Psoas muscle (tissue), 8 donors: ENCODE results near the gene NPEPPS. TPM values are rescaled to one million over a fixed set of nuclear protein-coding genes. Genes with fewer than 3 reads are reported as not detected.
"Not testable (repeated sequence)": the region's sequence is repeated elsewhere in the genome, so short reads cannot be mapped to it uniquely, and the experiment has no call there.

Experiments
- ATAC-seq, 4 donors: fragments of 200-7000 bp; cut with Tn5 transposase; one replicate each; pipeline ENCODE4 v1.9.1; 2020; ENCODE audit warnings: moderate library complexity in 3 of 4, mild to moderate bottlenecking in 2 of 4
- DNase-seq, 2 donors: peaks; one replicate each; pipeline ENCODE4 v3.0.0-alpha.2; 2020
- H3K27ac ChIP-seq: fragments of 200-600 bp; one replicate; pipeline ENCODE4 v1.8.0; 2022
- H3K27me3 ChIP-seq, 3 donors: fragments of 200-600 bp in 1 of 3; one replicate each; pipeline versions ENCODE4 v1.6.1 to v1.8.0; 2013 to 2022; ENCODE audit warnings: low read length in 2 of 3, mild to moderate bottlenecking in 2 of 3, moderate library complexity in 1 of 3; ENCODE audit not compliant: insufficient read depth in 3 of 3
- H3K36me3 ChIP-seq, 2 donors: fragments of 200-600 bp in 1 of 2; one replicate each; pipeline versions ENCODE4 v1.6.1 to v1.8.0; 2013 to 2022; ENCODE audit warnings: low read depth in 1 of 2, mild to moderate bottlenecking in 1 of 2, moderate library complexity in 1 of 2; ENCODE audit not compliant: insufficient read depth in 1 of 2
- H3K4me1 ChIP-seq: fragments of 200-600 bp; one replicate; pipeline ENCODE4 v1.8.0; 2022
- H3K4me3 ChIP-seq: fragments of 200-600 bp; one replicate; pipeline ENCODE4 v1.8.0; 2022; ENCODE audit warnings: mild to moderate bottlenecking
- H3K9me3 ChIP-seq: fragments of 200-600 bp; one replicate; pipeline ENCODE4 v1.8.0; 2022
- WGBS, 3 donors: extraction: QIAGEN DNeasy Blood & Tissue Kit; methylation state at CpG; one replicate each; pipeline versions ENCODE4 v1.1.6 to v1.1.7; 2013; 5-methylcytosine and 5-hydroxymethylcytosine counted together
- intact Hi-C, 2 donors: fragments of 100-400 bp; cut with DNase I; formaldehyde crosslinking; loops; one replicate each; pipeline versions ENCODE4 v1.11.0 to v1.14.2; 2022
- polyA plus RNA-seq, 3 donors: library from polyadenylated mRNA; stranded (reverse); fragments of 200-250 nt; gene quantifications; one replicate each; pipeline ENCODE4 v1.2.3, GENCODE V29; 2013
- total RNA-seq, 4 donors: library from RNA; stranded (reverse); fragmentation: NEBNext Ultra II Directional in 2 of 4; extraction: Animal tissue kit (Norgen Biotek cat#: 25700) in 2 of 4; gene quantifications; one replicate each; pipeline versions ENCODE4 v1.2.1 to v1.2.4, GENCODE V29; 2021 to 2023
- donor health status: healthy with polysubstance abuse.
- donor health status: DM: no; HTN: no; CAD: no; lungs with moderate emphysema.
- donor health status: Bipolar disorder and iron deficiency.
- donor health status: healthy.
- donor health status: DM: yes; HTN: yes; CAD: no.
- donor health status: DM: no; HTN: no; CAD: no.
- donor health status: DM: no; HTN: no; CAD: no.
- donor health status: DM: yes; HTN: yes; CAD: no.

Gene NPEPPS
- total and polyA plus RNA-seq, 7 donors = 50.4 to 218 (median 170) TPM

- intact Hi-C loops, H3K27ac ChIP-seq: not testable (repeated sequence)
- 78 to 86% (median 83%) methylated on average over 6 of the region's 6 CpGs for WGBS, 3 donors
Observed at GRCh38 chr17:47513301-47513700, 17.6 kb upstream of the NPEPPS start.

GRCh38 chr17:47518880-47519279 lies 12.0 kb upstream of the NPEPPS start:
- H3K27me3 ChIP-seq, H3K9me3 ChIP-seq, H3K4me3 ChIP-seq, H3K36me3 ChIP-seq, intact Hi-C loops, H3K4me1 ChIP-seq, DNase-seq, H3K27ac ChIP-seq: not testable (repeated sequence)
- ATAC-seq = peak in 1 of 4 donors; percentile 79

More at GRCh38 chr17:47513301-47513700, 17.6 kb upstream of the NPEPPS start:
- H3K4me3 ChIP-seq, ATAC-seq, H3K27me3 ChIP-seq, DNase-seq, H3K9me3 ChIP-seq, H3K4me1 ChIP-seq, H3K36me3 ChIP-seq: not testable (repeated sequence)

GRCh38 chr17:47519365-47519764 lies 11.5 kb upstream of the NPEPPS start:
- H3K4me3 ChIP-seq, intact Hi-C loops, H3K27ac ChIP-seq, H3K27me3 ChIP-seq, H3K4me1 ChIP-seq, H3K36me3 ChIP-seq, DNase-seq, H3K9me3 ChIP-seq: not testable (repeated sequence)
- ATAC-seq = peak in 1 of 4 donors; percentile 72

DNA sequence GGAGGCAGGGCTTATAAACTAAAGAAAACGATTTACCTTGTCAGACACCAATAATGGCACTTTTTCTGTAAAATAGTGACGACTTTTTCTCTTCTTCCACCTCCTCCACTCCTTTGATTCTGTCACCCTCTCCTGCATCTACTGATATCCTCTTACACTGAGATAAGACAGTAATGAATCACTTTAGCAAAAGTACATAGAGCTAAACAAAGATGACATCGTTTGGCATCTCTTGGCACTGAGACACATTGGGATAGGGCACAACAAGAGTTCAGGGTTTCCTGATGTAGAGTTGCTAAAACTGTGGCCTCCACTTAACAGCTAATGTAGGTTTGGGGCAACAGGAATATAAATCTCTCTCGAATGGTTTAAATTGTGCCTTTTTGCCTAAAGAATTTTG lies 10.6 kb upstream of the NPEPPS start:
- WGBS, 3 donors = 63 to 72% (median 69%) methylated on average over 4 of the region's 4 CpGs
- H3K4me3 ChIP-seq, H3K27ac ChIP-seq, DNase-seq, ATAC-seq, H3K27me3 ChIP-seq, H3K4me1 ChIP-seq, H3K36me3 ChIP-seq, H3K9me3 ChIP-seq, intact Hi-C loops: not testable (repeated sequence)

DNA sequence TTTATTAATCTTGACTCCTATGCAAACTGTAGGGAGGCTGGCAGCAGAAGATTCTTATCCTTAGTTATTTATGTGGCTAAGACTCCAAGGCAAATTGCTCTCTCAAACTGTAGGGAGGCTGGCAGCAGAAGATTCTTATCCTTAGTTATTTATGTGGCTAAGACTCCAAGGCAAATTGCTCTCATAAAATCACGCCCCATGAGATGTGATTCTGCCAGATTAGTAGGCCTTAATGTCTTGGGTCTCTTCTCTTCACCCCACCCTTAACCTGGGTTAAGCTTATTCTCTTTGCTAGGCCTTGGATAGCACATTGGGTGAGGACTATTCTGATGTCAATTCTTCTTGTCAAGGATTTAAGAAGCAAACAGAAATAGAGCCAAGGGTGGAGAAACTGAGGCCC lies 9.5 kb upstream of the NPEPPS start:
- H3K9me3 ChIP-seq, H3K27me3 ChIP-seq, H3K4me3 ChIP-seq, DNase-seq, intact Hi-C loops, ATAC-seq, H3K27ac ChIP-seq, H3K4me1 ChIP-seq, H3K36me3 ChIP-seq: not testable (repeated sequence)
- 85 to 93% (median 87%) methylated on average over 1 of the region's 1 CpG for WGBS, 3 donors

GRCh38 chr17:47522341-47522740 lies 8.6 kb upstream of the NPEPPS start:
- not testable (repeated sequence) for H3K27ac ChIP-seq

GRCh38 chr17:47531233-47531820 lies 419 bp downstream of the NPEPPS start:
- ATAC-seq = peak; percentile 35 to 50 (median 42)
- DNase-seq, H3K36me3 ChIP-seq, intact Hi-C loops, H3K27me3 ChIP-seq, H3K9me3 ChIP-seq, H3K4me1 ChIP-seq: not testable (repeated sequence)
- WGBS, 3 donors = 0 to 3% methylated on average over 5 to 28 of the region's 61 CpGs; no CpG with 5 or more reads in 1 of the 3 donors
- Histone ChIP-seq H3K4me3 (peak overlapping the region; percentile 66), H3K27ac (peak overlapping the region; percentile 78)

More at GRCh38 chr17:47522341-47522740, 8.6 kb upstream of the NPEPPS start:
- ATAC-seq, H3K4me1 ChIP-seq, H3K36me3 ChIP-seq, H3K9me3 ChIP-seq, DNase-seq, H3K27me3 ChIP-seq, H3K4me3 ChIP-seq, intact Hi-C loops: not testable (repeated sequence)

GRCh38 chr17:47539085-47539484 lies 8.2 kb downstream of the NPEPPS start:
- DNase-seq, intact Hi-C loops, H3K27me3 ChIP-seq, H3K36me3 ChIP-seq, H3K9me3 ChIP-seq, H3K4me3 ChIP-seq, H3K4me1 ChIP-seq, ATAC-seq, H3K27ac ChIP-seq: not testable (repeated sequence)
- 56 to 68% (median 62%) methylated on average over 3 of the region's 3 CpGs for WGBS, 3 donors

GRCh38 chr17:47541676-47542075 lies 10.8 kb downstream of the NPEPPS start:
- H3K9me3 ChIP-seq, DNase-seq, ATAC-seq, H3K4me3 ChIP-seq, H3K4me1 ChIP-seq, intact Hi-C loops, H3K36me3 ChIP-seq, H3K27me3 ChIP-seq, H3K27ac ChIP-seq: not testable (repeated sequence)
- WGBS, 3 donors = 94 to 100% (median 94%) methylated on average over 1 of the region's 2 CpGs

DNA sequence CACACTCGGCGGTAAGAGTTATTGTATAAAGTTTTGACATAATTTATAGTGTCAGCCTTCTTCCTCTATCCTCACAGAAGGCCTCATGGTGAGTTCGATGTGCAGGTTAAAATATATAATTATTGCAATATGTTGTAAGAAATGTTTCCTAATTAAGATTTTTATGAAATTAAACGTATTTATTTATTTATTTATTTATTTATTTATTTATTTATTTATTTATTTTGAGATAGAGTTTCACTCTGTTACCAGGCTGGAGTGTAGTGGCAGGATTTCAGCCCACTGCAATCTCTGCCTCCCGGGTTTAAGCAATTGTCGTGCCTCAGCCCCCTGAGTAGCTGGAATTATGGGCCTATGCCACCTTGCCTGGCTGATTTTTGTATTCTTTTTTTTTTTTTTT lies 13.4 kb downstream of the NPEPPS start:
- H3K9me3 ChIP-seq, H3K4me1 ChIP-seq, intact Hi-C loops, H3K4me3 ChIP-seq, DNase-seq, H3K27ac ChIP-seq, H3K27me3 ChIP-seq: not testable (repeated sequence)
- H3K36me3 ChIP-seq = peaks cover 0 to 22% of the 10 kb centered on the region in 2 donors
- WGBS, 3 donors = 78 to 82% (median 78%) methylated on average over 6 of the region's 6 CpGs
- ATAC-seq = peak in 2 of 4 donors; percentile 13 to 49

- intact Hi-C loops, H3K27me3 ChIP-seq, H3K9me3 ChIP-seq, H3K36me3 ChIP-seq, ATAC-seq, H3K4me3 ChIP-seq, H3K4me1 ChIP-seq, DNase-seq, H3K27ac ChIP-seq: not testable (repeated sequence)
- WGBS, 3 donors = 83 to 87% (median 83%) methylated on average over 4 of the region's 4 CpGs
Observed at GRCh38 chr17:47554733-47555132, 23.8 kb downstream of the NPEPPS start.

- H3K27me3 ChIP-seq, H3K4me3 ChIP-seq, H3K36me3 ChIP-seq, DNase-seq, H3K9me3 ChIP-seq, H3K27ac ChIP-seq, intact Hi-C loops, ATAC-seq: not testable (repeated sequence)
- WGBS, 3 donors = 77 to 83% (median 80%) methylated on average over 3 of the region's 3 CpGs
- peaks cover 12% of the 10 kb centered on the region for H3K4me1 ChIP-seq
Observed at GRCh38 chr17:47556108-47556507, 25.2 kb downstream of the NPEPPS start.
